K562 (cell line): ENCODE results near the gene APP. TPM values are rescaled to one million over a fixed set of nuclear protein-coding genes. Genes with fewer than 3 reads are reported as not detected.

ENCODE experiments used
- BHLHE40 ChIP-seq: IDR thresholded peaks from 2 replicates; pipeline ENCODE4 v1.6.1; 2011; ENCODE audit warnings: low read length, improper control_type of control experiment
- CBX8 ChIP-seq: fragments of 200-600 bp; sonication (generic); IDR thresholded peaks from 2 replicates; pipeline ENCODE4 v1.6.1; 2012; ENCODE audit warnings: borderline replicate concordance, mixed run types, low read depth, mild to moderate bottlenecking, moderate library complexity, mixed read lengths, low read length, control low read depth, inconsistent platforms; ENCODE audit not compliant: poor library complexity, severe bottlenecking; ENCODE audit errors: extremely low read depth
- CEBPZ ChIP-seq: fragments of 150-350 bp; IDR thresholded peaks from 2 replicates; pipeline ENCODE4 v1.6.1; 2014; ENCODE audit warnings: low read depth, mild to moderate bottlenecking, low read length, borderline replicate concordance
- CHCHD3 ChIP-seq: fragments of 250-450 bp; sonication (Bioruptor Pico); IDR thresholded peaks from 2 replicates; pipeline ENCODE4 v2.1.2; 2022; ENCODE audit warnings: mild to moderate bottlenecking
- E4F1 ChIP-seq: fragments of 250-450 bp; sonication (Bioruptor Pico); IDR thresholded peaks from 2 replicates; pipeline ENCODE4 v1.5.0; 2021; ENCODE audit warnings: mild to moderate bottlenecking, borderline replicate concordance
- ELF1 ChIP-seq: fragments of 200-800 bp; sonication (Bioruptor generic); IDR thresholded peaks from 2 replicates; pipeline ENCODE4 v1.6.1; 2016; ENCODE audit warnings: missing genetic modification characterization, missing compliant biosample characterization
- HIVEP1 ChIP-seq: fragments of 250-450 bp; sonication (Bioruptor Pico); IDR thresholded peaks from 2 replicates; pipeline ENCODE4 v1.4.0; 2020; ENCODE audit warnings: mild to moderate bottlenecking
- HOXB6 ChIP-seq: fragments of 250-450 bp; sonication (Bioruptor Pico); IDR thresholded peaks from 2 replicates; pipeline ENCODE4 v1.5.1; 2022; ENCODE audit warnings: mild to moderate bottlenecking, borderline replicate concordance
- NCOR1 ChIP-seq: fragments of 450-650 bp; IDR thresholded peaks from 2 replicates; pipeline ENCODE4 v1.6.1; 2016; ENCODE audit warnings: mild to moderate bottlenecking, moderate library complexity
- NRF1 ChIP-seq, 2 experiments: fragments of 450-650 bp; IDR thresholded peaks in 1 of 2; conservative IDR thresholded peaks in 1 of 2; 2 replicates each; pipeline ENCODE4 v1.6.1; 2014; ENCODE audit warnings: mild to moderate bottlenecking in 2 of 2
- RBM39 ChIP-seq: fragments of 200-400 bp; formaldehyde crosslinking; optimal IDR thresholded peaks from 2 replicates; pipeline ENCODE3; 2018; ENCODE audit warnings: low read depth, low read length
- VEZF1 ChIP-seq: fragments of 200-800 bp; sonication (Bioruptor generic); IDR thresholded peaks from 2 replicates; pipeline ENCODE4 v1.6.1; 2017; ENCODE audit warnings: missing genetic modification characterization, missing compliant biosample characterization
- XRCC5 ChIP-seq: fragments of 200-400 bp; formaldehyde crosslinking; IDR thresholded peaks from 2 replicates; pipeline ENCODE4 v1.6.1; 2017; ENCODE audit warnings: low read depth, mild to moderate bottlenecking, low read length
- ZBTB33 ChIP-seq: sonication (generic); formaldehyde crosslinking; IDR thresholded peaks from 2 replicates; pipeline ENCODE4 v1.8.1; 2023; ENCODE audit warnings: mild to moderate bottlenecking, missing genetic modification reagents
- ZEB2 ChIP-seq: fragments of 450-650 bp; IDR thresholded peaks from 2 replicates; pipeline ENCODE4 v1.6.1; 2016
- ZNF165 ChIP-seq: fragments of 250-450 bp; sonication (Bioruptor Pico); IDR thresholded peaks from 2 replicates; pipeline ENCODE4 v1.4.0; 2020; ENCODE audit warnings: borderline replicate concordance
- ZNF212 ChIP-seq: fragments of 450-650 bp; formaldehyde crosslinking; IDR thresholded peaks from 2 replicates; pipeline ENCODE4 v1.4.0; 2020; ENCODE audit warnings: mild to moderate bottlenecking
- ZNF444 ChIP-seq: fragments of 250-450 bp; sonication (Bioruptor Pico); IDR thresholded peaks from 2 replicates; pipeline ENCODE4 v1.4.0; 2020; ENCODE audit warnings: mild to moderate bottlenecking, moderate library complexity
- ZNF561 ChIP-seq: fragments of 450-650 bp; formaldehyde crosslinking; conservative IDR thresholded peaks from 2 replicates; pipeline ENCODE4 v1.4.0; 2020; ENCODE audit warnings: mild to moderate bottlenecking, moderate library complexity
- polyA plus RNA-seq, 8 experiments: library from polyadenylated mRNA; depleted of rRNA in 4 of 8; stranded (reverse) in 5 of 8; unstranded in 3 of 8; fragments of >200 nt; fragmentation: Nextera tagmentation in 2 of 8; fragmentation: Illumina TruSeq in 1 of 8; extraction: Ambion mirVana in 2 of 8; extraction: Trizol in 1 of 8; gene quantifications; 2 replicates each; pipeline versions ENCODE4 v1.2.1 to v1.2.3, GENCODE V29; 2011 to 2014; ENCODE audit warnings: inconsistent platforms in 1 of 8, missing spikeins in 1 of 8
- total RNA-seq, 7 experiments: library from RNA; depleted of rRNA in 6 of 7; stranded (reverse); fragments of >200 nt in 6 of 7; fragmentation: Illumina TruSeq in 2 of 7; extraction: Trizol in 2 of 7; gene quantifications; 2 replicates each; pipeline versions ENCODE4 v1.2.1 to v1.2.3, GENCODE V29; 2011 to 2021; ENCODE audit warnings: low replicate concordance in 1 of 7

The APP gene
- total and polyA plus RNA-seq, 9 of the 15 experiments (the other 6 are each of a cell fraction or from before 2014, with no cell fraction given), result 0.01 to 1.5 (median 0.16) TPM; not detected in 5

GRCh38 chr21:26170471-26171257, at the start of gene APP (continued):
- TF ChIP-seq CEBPZ (no peak), HIVEP1 (no peak), CHCHD3 (CRISPR knock-in tag) (no peak), ZEB2 (no peak), ZNF444 (CRISPR knock-in tag) (no peak), HOXB6 (CRISPR knock-in tag) (no peak), VEZF1 (CRISPR knock-in tag) (peak; percentile 74), CBX8 (no peak), ZNF561 (no peak), XRCC5 (no peak), BHLHE40 (no peak), NRF1 (conservative IDR thresholded peaks at IDR 0.05 in 1 of 2, IDR thresholded peaks at IDR 0.05 in 1 of 2) (peak in 1 of 2 experiments; percentile 13; a peak in 2 of 4 replicates), RBM39 (no peak), NCOR1 (no peak), E4F1 (CRISPR knock-in tag) (no peak), ZNF212 (no peak), ZBTB33 (peak; percentile 65; the same call in 1 of the 2 replicates), ELF1 (tag) (no peak), ZNF165 (CRISPR knock-in tag) (no peak)
